Astrocyte (in vitro differentiated cells and primary cell): ENCODE data around the gene PER3.

Source experiments
- EZH2 ChIP-seq: IDR thresholded peaks from 2 replicates; pipeline ENCODE4 v1.6.1; 2012; ENCODE audit warnings: mild to moderate bottlenecking, low read length, inconsistent platforms; ENCODE audit not compliant: insufficient read depth
- TF ChIP-seq, protein P1 (sequence below): IDR thresholded peaks from 2 replicates; pipeline ENCODE4 v1.5.1; 2011; ENCODE audit warnings: low read depth, mild to moderate bottlenecking, inconsistent platforms, low read length, moderate library complexity; ENCODE audit not compliant: insufficient read depth

DNA sequence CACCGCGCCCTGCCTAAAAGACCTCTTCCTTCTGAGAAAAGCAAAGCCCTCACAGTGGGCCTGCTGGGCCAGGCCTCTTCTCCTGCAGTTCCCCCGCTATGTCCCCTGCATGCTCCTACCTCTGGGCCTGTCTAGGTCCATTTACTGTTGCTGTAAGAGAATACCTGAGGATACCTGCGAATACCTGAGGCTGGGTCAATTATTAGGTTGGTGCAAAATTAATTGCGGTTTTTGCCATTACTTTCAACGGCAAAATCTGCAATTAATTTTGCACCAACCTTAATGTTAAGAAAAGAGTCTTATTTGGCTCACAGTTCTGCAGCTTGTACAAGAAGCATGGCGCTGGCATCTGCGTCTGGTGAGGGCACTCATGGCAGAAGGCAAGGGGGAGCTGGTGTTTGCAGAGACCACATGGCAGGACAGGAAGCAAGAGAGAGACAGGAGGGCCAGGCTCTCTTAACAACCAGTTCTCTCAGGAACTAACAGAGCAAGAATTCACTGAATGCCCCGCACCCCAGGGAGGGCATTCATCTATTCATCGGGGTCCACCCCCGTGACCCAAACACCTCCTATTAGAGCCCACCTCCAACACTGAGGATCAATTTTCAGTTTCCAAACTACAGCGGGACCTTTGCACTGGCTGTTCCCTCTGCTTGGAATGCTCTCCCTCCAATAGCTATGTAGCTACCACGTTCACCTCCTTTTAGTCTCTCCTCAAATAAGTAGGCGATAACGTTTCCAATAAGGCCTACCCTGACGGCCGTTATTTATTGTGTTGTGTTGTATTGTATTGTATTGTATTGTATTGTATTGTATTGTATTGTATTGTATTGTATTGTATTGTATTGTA lies 78.3 kb downstream of the PER3 start:
- TF ChIP-seq, protein P1, sequence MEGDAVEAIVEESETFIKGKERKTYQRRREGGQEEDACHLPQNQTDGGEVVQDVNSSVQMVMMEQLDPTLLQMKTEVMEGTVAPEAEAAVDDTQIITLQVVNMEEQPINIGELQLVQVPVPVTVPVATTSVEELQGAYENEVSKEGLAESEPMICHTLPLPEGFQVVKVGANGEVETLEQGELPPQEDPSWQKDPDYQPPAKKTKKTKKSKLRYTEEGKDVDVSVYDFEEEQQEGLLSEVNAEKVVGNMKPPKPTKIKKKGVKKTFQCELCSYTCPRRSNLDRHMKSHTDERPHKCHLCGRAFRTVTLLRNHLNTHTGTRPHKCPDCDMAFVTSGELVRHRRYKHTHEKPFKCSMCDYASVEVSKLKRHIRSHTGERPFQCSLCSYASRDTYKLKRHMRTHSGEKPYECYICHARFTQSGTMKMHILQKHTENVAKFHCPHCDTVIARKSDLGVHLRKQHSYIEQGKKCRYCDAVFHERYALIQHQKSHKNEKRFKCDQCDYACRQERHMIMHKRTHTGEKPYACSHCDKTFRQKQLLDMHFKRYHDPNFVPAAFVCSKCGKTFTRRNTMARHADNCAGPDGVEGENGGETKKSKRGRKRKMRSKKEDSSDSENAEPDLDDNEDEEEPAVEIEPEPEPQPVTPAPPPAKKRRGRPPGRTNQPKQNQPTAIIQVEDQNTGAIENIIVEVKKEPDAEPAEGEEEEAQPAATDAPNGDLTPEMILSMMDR, result no peak
- TF ChIP-seq EZH2, result no peak
